ENCODE data around the gene SORD.

Gene SORD

DNA sequence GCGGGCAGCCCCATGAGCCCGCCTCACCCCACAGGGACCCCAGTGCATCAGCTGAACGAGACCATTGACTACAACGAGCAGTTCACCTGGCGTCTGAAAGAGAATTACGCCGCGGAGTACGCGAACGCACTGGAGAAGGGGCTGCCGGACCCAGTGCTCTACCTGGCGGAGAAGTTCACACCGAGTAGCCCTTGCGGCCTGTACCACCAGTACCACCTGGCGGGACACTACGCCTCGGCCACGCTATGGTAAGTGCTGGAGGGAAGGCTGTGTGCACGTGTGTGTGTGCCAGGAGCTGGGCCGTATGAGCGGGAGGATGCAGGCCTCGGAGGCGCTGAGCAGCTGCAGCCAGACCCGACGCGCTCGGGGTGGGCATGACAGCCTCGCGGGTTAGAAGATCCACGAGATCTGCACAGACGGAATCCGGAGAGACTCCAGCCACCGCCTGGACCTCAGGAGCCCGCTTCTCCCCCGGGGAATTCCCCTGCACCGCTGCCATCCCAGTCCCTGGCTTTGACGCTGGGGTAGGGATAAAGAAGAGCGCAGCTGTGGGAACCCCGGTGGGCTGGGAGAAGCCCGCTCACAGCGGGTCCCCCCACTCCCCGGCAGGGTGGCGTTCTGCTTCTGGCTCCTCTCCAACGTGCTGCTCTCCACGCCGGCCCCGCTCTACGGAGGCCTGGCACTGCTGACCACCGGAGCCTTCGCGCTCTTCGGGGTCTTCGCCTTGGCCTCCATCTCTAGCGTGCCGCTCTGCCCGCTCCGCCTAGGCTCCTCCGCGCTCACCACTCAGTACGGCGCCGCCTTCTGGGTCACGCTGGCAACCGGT lies 93.7 kb downstream of the SORD start:
- DNase-seq (ENCODE audit: low spot score) = no peak

- DNase-seq (ENCODE audit: low spot score) = no peak
These were observed 94.5 kb downstream of the SORD start for GRCh38 chr15:45117308-45118130.

- peak; percentile 83 for DNase-seq (ENCODE audit: low spot score)
These were observed 95.2 kb downstream of the SORD start for GRCh38 chr15:45118131-45118588.

- DNase-seq (ENCODE audit: low spot score) = no peak
These were observed 96.0 kb downstream of the SORD start for GRCh38 chr15:45118996-45119395.

GRCh38 chr15:45120081-45120972 lies 97.3 kb downstream of the SORD start:
- no peak for DNase-seq (ENCODE audit: low spot score)

- no peak for DNase-seq (ENCODE audit: low spot score)
These were observed 98.0 kb downstream of the SORD start for GRCh38 chr15:45121020-45121419.

DNA sequence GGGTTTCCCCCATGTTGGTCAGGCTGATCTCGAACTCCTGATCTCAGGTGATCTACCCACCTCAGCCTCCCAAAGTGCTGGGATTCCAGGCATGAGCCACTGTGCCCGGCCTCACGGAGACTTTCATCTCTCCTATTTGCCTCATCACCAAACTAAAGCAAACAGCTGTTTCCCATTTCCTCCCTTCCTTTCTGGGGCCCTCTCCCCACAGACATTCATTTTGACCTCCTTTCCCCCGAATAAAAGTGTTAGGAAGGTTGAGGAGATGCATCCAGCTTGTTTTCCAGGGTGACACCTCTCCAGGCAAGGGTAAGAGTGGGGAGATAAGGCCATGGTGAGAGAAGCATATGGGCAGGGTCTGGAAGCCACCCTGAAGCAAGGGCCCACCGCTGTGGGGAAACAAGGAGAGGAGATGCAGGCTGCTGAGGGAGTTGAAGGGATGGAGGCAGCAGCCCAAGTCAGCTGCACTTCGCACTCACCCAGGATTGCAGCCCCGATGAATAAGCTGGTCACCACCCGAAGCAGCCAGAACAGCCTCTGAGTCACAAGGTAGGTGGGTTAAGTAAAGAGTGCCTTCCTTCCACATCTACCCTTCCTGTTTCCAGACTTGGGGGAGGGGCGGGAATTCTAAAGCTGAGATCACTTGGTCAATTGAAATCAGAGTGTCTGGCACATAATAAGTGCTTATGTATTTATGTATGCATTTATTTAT lies 98.9 kb downstream of the SORD start:
- DNase-seq (ENCODE audit: low spot score) = no peak

GRCh38 chr15:45122719-45123118 lies 99.7 kb downstream of the SORD start:
- DNase-seq (ENCODE audit: low spot score) = no peak

GRCh38 chr15:45123397-45123796 lies 100.4 kb downstream of the SORD start:
- DNase-seq (ENCODE audit: low spot score) = no peak

DNA sequence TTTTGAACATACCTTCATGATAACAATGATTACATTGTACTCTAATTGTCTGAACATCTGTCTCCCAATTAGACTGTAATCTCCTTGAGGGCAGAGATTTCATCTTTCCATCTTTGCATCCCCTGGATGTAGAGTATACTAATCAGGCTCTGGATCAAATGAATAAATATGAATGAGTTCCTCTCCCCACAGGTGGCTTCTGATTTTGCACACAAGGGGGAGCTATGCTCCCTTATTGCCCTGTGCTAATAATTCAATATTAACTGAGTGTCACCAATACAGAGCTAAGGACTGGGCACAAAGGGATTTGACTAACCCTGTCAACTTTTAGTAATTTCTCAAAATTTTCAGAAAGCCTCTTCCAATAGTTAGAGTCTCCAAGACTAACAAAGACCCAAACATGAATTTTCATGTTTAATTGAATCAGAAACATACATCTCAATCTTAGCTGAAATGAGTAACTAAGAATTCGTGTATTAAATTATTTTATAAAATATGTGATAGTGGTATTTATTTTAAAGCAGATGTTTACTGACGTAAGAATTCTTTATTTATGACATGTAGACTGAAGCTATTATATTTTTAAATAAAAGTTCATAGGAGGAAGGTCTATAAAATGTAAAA lies 103.7 kb downstream of the SORD start:
- DNase-seq (ENCODE audit: low spot score) = peak; percentile 48

Data from CD4-positive, alpha-beta T cell treated with Interleukin-6 at 100 ng/mL for 8 hours (primary cell).